GM21786 (cell line): ENCODE data around the gene PNPLA2.

Source experiments
- ATAC-seq: cut with Tn5 transposase; IDR thresholded peaks from one replicate; pipeline ENCODE4 v1.9.1; 2021; ENCODE audit not compliant: unreplicated experiment

Gene PNPLA2

GRCh38 chr11:869399-870126 lies 50.8 kb downstream of the PNPLA2 start:
- no peak for ATAC-seq

- no peak for ATAC-seq
These were observed 51.4 kb downstream of the PNPLA2 start for GRCh38 chr11:870127-870413.

- no peak for ATAC-seq
These were observed 51.7 kb downstream of the PNPLA2 start for GRCh38 chr11:870418-870817.

- ATAC-seq, result no peak
These were observed 52.8 kb downstream of the PNPLA2 start for GRCh38 chr11:871472-871871.

GRCh38 chr11:872799-873198 lies 54.1 kb downstream of the PNPLA2 start:
- no peak for ATAC-seq

- ATAC-seq, result no peak
These were observed 55.0 kb downstream of the PNPLA2 start for GRCh38 chr11:873706-874105.
